Activated CD8-positive, alpha-beta T cell treated with anti-CD3 and anti-CD28 coated beads, Interleukin-2, amount 10 ng/mL, durations not matched to agents 7 days and 5 days (primary cell): ENCODE measurements around the gene ZNF283. TPM values are rescaled to one million over a fixed set of nuclear protein-coding genes. Genes with fewer than 3 reads are reported as not detected.

Experiments used
- ATAC-seq: fragments of 150-1000 bp; cut with Tn5 transposase; one replicate; pipeline ENCODE4 v1.10.0; 2021; ENCODE audit warnings: moderate library complexity
- CTCF ChIA-PET: fragments of 350-600 bp; sonication (Branson Sonifier 250); formaldehyde crosslinking; loops from one replicate; lab custom pipeline; 2021; ENCODE audit warnings: antibody characterized with exemption; lab: Charles Lee
- POLR2A ChIA-PET: fragments of 350-600 bp; sonication (Branson Sonifier 250); formaldehyde crosslinking; loops from one replicate; lab custom pipeline; 2021; ENCODE audit warnings: antibody characterized with exemption; lab: Charles Lee
- DNase-seq: peaks from one replicate; pipeline ENCODE4 v3.0.0-alpha.2; 2020
- H3K27ac Mint-ChIP-seq: one replicate; pipeline ENCODE4 v1.8.0; 2021; ENCODE audit warnings: mild to moderate bottlenecking, mixed read lengths
- H3K27me3 Mint-ChIP-seq: one replicate; pipeline ENCODE4 v1.8.0; 2021; ENCODE audit warnings: low read depth, mixed read lengths
- H3K36me3 Mint-ChIP-seq: one replicate; pipeline ENCODE4 v1.8.0; 2021; ENCODE audit warnings: low read depth, mixed read lengths
- H3K4me1 Mint-ChIP-seq: one replicate; pipeline ENCODE4 v1.8.0; 2021; ENCODE audit warnings: low read depth, mixed read lengths
- H3K4me3 Mint-ChIP-seq: one replicate; pipeline ENCODE4 v1.8.0; 2021; ENCODE audit warnings: mild to moderate bottlenecking, mixed read lengths
- H3K9me3 Mint-ChIP-seq: one replicate; pipeline ENCODE4 v1.8.0; 2022; ENCODE audit warnings: mixed read lengths; ENCODE audit not compliant: insufficient read depth
- total RNA-seq, 2 experiments: library from RNA; stranded (reverse); gene quantifications; one replicate each; pipeline ENCODE4 v1.2.3, GENCODE V29; 2021

The ZNF283 gene
- total RNA-seq, 2 experiments from 2014 or later, result 4.9 to 6.9 TPM

DNA sequence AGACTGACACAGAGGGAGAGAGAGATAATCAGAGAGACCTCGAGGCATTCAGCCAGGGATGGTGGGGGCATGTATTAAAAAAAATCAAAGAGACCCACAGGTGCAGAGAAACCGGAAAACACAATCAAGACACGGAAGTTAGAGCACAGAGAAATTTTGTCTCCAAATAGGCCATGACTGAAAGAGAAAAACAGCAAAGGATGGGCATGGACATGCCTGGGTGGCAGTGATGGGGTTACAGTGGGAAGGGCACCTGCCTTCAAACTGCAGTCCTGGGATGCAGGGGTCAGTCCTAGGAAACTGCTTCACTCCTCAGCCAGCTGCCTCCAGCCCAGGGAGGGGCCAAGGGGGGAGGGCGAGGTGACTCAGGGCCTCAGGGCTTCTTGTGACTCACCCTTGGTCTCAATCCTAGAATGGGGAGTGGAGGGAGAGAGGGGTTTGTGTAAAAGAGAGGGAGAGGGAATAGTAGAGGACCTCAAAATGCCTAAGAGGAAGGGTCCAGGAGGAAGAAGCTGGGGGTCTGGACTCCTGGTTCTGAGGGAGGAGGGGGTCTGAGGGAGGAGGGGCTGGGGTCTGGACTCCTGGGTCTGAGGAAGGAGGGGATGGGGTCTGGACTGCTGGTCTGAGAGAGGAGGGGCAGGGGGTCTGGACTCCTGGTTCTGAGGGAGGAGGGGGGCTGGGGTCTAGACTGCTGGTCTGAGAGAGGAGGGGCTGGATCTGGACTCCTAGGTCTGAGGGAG is 42.7 kb upstream of the ZNF283 start:
- Mint-ChIP-seq H3K36me3 (no peaks in the 10 kb centered on the region), H3K27me3 (no peaks in the 10 kb centered on the region), H3K4me1 (peaks cover 47% of the 10 kb centered on the region), H3K9me3 (no peaks in the 10 kb centered on the region), H3K4me3 (peak overlapping the region; percentile 54), H3K27ac (peak overlapping the region; percentile 89)
- CTCF ChIA-PET, result interaction anchor here (0.8 to 2.1 kb wide), 12 partner anchors 9 to 116 kb away, joined by 3 to 34 read pairs (median 4); no protein-coding TSS in a partner anchor
- ATAC-seq (no peak), DNase-seq (peak; percentile 65)
- POLR2A ChIA-PET, result interaction anchor here (1.3 to 1.4 kb wide), 2 partner anchors 30 to 39 kb away, joined by 4 to 8 read pairs; partner anchors contain the start of gene SMG9

DNA sequence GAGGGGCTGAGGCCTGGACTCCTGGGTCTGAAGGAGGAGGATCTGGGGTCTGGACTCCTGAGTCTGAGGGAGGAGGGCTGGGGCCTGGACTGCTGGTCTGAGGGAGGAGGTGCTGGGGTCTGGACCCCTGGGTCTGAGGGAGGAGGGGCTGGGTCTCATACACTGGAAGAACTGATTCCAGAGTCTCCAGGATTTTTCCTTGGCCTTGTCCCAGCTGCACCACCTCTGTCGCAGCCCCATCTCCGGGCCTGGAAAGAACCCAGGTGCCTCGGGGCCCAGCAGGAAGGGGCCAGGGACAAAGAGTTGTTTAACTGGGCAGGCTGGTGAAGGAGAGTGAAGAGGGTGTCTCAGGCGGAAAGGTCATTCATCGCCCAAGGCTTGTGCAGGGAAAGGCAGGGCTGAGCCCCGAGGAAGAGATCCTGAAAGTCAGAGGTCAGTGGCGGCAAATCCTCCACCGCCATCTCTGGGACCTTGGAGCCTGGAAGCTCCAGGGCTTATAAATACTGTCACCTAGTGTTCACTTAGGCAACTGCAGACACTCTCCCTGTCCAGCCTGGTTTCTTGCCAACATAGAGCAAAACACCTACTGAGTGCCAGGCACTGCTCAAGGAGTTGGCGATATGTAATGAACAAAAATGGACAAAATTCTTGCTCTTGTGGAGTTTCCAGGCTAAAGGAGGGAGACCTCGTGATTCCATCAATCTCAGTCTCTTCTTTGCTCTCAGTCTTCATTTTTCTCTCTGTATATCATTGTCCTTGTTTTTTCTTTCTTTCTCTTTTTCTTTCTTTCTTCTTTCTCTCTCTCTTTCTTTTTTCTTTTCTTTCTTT is 41.9 kb upstream of the ZNF283 start:
- ChIA-PET CTCF (interaction anchor here (0.8 to 2.1 kb wide), 10 partner anchors 9 to 117 kb away, joined by 3 to 34 read pairs (median 5); no protein-coding TSS in a partner anchor), POLR2A (interaction anchor here (1.3 to 1.4 kb wide), 2 partner anchors 31 to 40 kb away, joined by 4 to 8 read pairs; partner anchors contain the start of gene SMG9)
- Mint-ChIP-seq H3K36me3 (no peaks in the 10 kb centered on the region), H3K4me1 (peaks cover 43% of the 10 kb centered on the region), H3K27me3 (no peaks in the 10 kb centered on the region), H3K4me3 (peak overlapping the region; percentile 16), H3K27ac (peak overlapping the region; percentile 89), H3K9me3 (no peaks in the 10 kb centered on the region)
- ATAC-seq (peak; percentile 55), DNase-seq (peak; percentile 75)

DNA sequence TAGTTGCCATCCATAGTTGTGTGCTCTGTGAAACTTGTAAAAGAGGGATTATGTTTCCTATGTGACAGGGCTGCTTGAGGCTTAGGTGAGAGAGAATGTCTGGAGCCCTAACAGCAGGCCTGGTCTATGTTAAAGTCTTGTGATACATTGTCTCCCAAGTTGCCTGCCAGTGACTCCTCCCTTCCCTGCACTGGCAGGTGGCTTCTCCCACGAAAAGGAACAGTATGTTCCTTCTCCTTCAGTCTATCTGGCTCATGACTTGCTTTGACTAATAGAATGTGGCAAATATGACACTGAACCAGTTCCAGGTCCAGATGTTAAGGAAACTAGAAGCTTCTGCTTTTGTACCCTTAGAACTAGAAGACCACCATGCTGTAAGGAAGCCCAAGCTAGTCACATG is 40.5 kb upstream of the ZNF283 start:
- H3K4me3 Mint-ChIP-seq, result no peak overlapping the region
- peaks cover 5% of the 10 kb centered on the region for H3K27me3 Mint-ChIP-seq
- peaks cover 35% of the 10 kb centered on the region for H3K4me1 Mint-ChIP-seq
- no peaks in the 10 kb centered on the region for H3K9me3 Mint-ChIP-seq
- ChIA-PET POLR2A (interaction anchor here (1.4 kb wide), 2 partner anchors 8 to 41 kb away, joined by 3 to 4 read pairs; no protein-coding TSS in a partner anchor), CTCF (interaction anchor here (1.0 to 3.2 kb wide), 3 partner anchors 20 to 118 kb away, joined by 3 to 17 read pairs (median 4); no protein-coding TSS in a partner anchor)
- DNase-seq, result no peak
- H3K36me3 Mint-ChIP-seq, result no peaks in the 10 kb centered on the region
- H3K27ac Mint-ChIP-seq, result no peak overlapping the region
- no peak for ATAC-seq

DNA sequence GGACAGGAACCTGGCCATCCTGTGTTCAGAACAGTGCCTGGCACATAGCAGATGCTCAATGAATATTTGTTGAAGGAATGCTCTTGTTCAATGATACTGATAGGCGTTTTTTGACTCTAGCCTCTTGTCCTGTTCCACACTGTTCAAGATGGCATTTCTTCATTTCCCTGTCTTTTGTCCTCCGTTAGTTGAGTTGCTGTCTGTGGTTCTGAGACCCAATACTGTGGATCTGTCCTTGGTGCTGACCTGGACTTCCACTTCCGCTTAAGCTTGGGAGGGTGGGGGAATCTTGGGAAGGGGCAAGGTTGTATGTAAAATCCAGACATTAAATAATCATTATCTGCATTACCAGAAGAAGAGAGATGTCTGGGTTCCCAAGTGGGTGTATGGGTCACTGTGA is 38.1 kb upstream of the ZNF283 start:
- peaks cover 13% of the 10 kb centered on the region for H3K4me1 Mint-ChIP-seq
- no peak overlapping the region for H3K4me3 Mint-ChIP-seq
- no peaks in the 10 kb centered on the region for H3K9me3 Mint-ChIP-seq
- ChIA-PET POLR2A (interaction anchor here (1.6 kb wide), 1 partner anchor 9 kb away, joined by 5 read pairs; the partner anchor contains the start of gene KCNN4), CTCF (interaction anchor here (1.6 to 3.2 kb wide), 2 partner anchors 11 to 44 kb away, joined by 4 to 17 read pairs; no protein-coding TSS in a partner anchor)
- H3K27ac Mint-ChIP-seq, result no peak overlapping the region
- no peak for ATAC-seq
- peak; percentile 49 for DNase-seq
- H3K36me3 Mint-ChIP-seq, result no peaks in the 10 kb centered on the region
- peaks cover 9% of the 10 kb centered on the region for H3K27me3 Mint-ChIP-seq

DNA sequence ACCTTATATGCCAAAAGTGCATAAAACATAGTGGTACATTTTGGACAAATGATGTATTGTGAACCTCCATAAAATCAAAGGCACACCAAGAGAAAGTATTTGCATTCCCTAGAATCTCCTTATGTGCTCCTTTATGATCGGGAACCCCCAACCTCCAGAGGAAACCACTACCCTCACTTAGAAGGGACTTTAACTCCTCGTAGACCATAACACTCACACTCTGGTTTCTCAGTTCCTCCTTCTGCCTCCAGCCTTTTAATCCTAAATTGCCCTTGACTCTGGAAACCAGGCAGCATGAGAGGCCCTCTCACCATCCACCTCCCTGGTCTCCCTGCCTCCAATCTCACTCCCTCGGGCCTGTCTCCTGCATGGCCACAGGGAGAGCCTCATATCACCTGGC is 36.5 kb upstream of the ZNF283 start:
- POLR2A ChIA-PET, result interaction anchor here (0.7 to 1.6 kb wide), 2 partner anchors 11 to 676 kb away, joined by 3 to 5 read pairs; partner anchors contain the start of gene KCNN4
- no peak for ATAC-seq
- H3K9me3 Mint-ChIP-seq, result no peaks in the 10 kb centered on the region
- H3K36me3 Mint-ChIP-seq, result no peaks in the 10 kb centered on the region
- no peaks in the 10 kb centered on the region for H3K4me1 Mint-ChIP-seq
- CTCF ChIA-PET, result interaction anchor here (0.7 to 1.6 kb wide), 3 partner anchors 13 to 122 kb away, joined by 3 to 6 read pairs (median 4); no protein-coding TSS in a partner anchor
- no peak overlapping the region for H3K4me3 Mint-ChIP-seq
- DNase-seq, result no peak
- peaks cover 12% of the 10 kb centered on the region for H3K27me3 Mint-ChIP-seq
- no peak overlapping the region for H3K27ac Mint-ChIP-seq

DNA sequence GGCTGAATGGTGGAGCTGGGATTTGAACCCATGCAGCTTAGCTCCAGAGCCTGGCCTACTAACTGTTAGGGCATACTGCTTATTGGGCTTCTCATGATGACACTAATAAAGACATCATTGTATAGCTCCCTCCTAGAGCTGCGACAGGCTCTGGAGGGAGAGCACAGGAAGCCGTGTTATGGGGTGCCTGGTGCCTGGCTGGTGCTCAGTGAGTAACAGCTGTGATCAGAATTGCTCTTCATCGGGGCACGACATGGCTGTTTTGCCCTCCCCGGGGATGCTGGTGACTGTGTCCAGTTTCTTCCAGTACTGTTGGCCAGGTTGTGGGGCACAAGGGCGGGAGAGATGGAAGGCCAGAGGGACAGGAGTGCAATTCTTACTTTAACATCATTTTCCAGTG is 30.0 kb upstream of the ZNF283 start:
- ATAC-seq (no peak), DNase-seq (no peak)
- POLR2A ChIA-PET, result no interaction called here
- Mint-ChIP-seq H3K4me3 (peak overlapping the region; percentile 26), H3K36me3 (peaks cover 4% of the 10 kb centered on the region), H3K9me3 (no peaks in the 10 kb centered on the region), H3K27me3 (peaks cover 13% of the 10 kb centered on the region), H3K4me1 (peaks cover 19% of the 10 kb centered on the region), H3K27ac (no peak overlapping the region)
- CTCF ChIA-PET, result interaction anchor here (0.6 to 1.6 kb wide), 5 partner anchors 10 to 388 kb away, joined by 3 to 8 read pairs (median 3); no protein-coding TSS in a partner anchor

DNA sequence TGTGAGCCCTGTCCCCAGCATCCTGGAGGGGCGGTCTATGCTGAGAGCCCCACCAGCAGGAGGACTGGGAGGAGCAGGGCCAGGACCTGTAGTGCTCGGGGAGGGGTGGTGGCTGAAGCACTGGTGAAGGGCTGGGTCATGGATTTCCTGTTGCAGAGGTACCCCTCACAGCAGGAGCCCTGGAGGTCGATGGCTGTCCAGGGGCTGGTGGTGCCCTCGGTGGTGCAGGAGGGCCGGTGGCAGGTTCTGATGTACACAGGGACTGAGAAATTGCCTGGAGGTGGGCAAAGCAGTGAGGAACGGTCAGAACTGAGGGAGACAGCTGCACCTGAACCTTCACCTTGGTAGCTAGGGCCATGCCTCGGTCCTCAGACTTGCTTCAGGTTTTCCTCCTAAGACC is 29.6 kb upstream of the ZNF283 start:
- peaks cover 4% of the 10 kb centered on the region for H3K36me3 Mint-ChIP-seq
- no peaks in the 10 kb centered on the region for H3K9me3 Mint-ChIP-seq
- CTCF ChIA-PET, result interaction anchor here (0.6 to 1.1 kb wide), 3 partner anchors 10 to 389 kb away, joined by 3 to 5 read pairs (median 3); no protein-coding TSS in a partner anchor
- H3K27me3 Mint-ChIP-seq, result peaks cover 13% of the 10 kb centered on the region
- H3K27ac Mint-ChIP-seq, result no peak overlapping the region
- POLR2A ChIA-PET, result no interaction called here
- ATAC-seq (no peak), DNase-seq (no peak)
- H3K4me1 Mint-ChIP-seq, result peaks cover 19% of the 10 kb centered on the region
- H3K4me3 Mint-ChIP-seq, result peak overlapping the region; percentile 73

DNA sequence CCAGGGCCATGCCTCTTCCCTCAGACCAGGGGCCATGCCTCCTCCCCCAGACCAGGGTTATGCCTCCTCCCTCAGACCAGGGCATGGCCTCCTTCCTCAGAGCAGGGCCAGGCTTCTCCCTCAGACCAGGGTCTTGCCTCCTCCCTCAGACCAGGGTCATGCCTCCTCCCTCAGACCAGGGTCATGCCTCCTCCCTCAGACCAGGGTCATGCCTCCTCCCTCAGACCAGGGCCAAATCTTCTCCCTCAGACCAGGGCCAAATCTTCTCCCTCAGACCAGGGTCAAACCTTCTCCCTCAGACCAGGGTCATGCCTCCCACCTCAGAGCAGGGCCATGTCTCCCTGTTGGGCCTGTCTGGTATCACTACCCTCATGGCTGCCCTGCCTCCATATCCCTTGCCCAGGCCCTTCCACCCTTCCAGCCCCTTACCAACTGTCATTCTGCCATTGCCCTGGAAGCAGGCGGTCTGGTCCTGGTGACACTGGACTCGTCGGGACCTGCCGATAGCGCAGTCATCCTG is 29.0 kb upstream of the ZNF283 start:
- Mint-ChIP-seq H3K9me3 (no peaks in the 10 kb centered on the region), H3K4me3 (peak overlapping the region; percentile 73), H3K27me3 (peaks cover 15% of the 10 kb centered on the region), H3K27ac (peak overlapping the region; percentile 51), H3K36me3 (peaks cover 4% of the 10 kb centered on the region), H3K4me1 (peaks cover 19% of the 10 kb centered on the region)
- DNase-seq (no peak), ATAC-seq (peak; percentile 16)
- ChIA-PET POLR2A (no interaction called here), CTCF (no interaction called here)

DNA sequence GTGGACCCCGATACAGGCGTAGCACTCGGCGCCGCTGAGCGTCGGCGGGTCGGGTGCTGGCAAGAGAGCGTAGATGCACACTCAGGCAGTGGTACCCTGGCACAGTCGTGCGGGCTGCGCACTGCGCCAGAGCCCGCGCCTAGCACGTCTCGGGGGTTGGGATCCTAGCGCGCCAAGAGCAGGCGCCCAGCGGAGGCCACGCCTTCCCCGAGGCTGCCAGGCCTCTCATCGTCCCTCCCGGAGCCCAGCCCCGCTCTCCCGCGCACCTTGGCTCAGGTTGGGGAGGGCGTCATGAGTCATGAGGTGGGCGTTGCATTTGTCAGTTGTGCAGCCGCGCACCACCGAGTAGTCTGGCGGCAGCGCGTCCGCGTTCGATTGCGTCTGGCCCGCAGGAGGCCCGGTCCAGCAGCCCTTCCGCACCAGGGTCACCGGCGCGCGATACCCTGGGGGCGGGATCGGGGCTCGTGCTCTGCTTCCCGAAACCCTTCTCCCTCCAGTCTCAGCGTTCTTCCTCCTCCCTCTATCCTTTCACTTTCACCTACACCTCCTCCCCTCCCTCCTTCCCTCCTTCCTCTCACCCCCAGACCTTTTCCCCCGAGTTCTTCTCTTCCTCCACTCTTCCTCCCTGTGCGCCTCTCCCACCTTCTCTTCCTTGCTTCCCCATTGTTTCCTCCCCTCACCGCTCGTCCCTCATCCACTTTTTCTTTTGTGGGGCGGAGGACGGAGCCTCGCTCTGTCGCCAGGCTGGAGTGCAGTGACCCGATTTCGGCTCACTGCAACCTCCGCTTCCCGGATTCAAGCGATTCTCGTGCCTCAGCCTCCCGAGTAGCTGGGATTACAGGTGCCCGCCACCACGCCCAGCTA is 28.3 kb upstream of the ZNF283 start:
- peak; percentile 88 for ATAC-seq
- peak overlapping the region; percentile 73 for H3K4me3 Mint-ChIP-seq
- H3K9me3 Mint-ChIP-seq, result no peaks in the 10 kb centered on the region
- H3K36me3 Mint-ChIP-seq, result peaks cover 4% of the 10 kb centered on the region
- H3K4me1 Mint-ChIP-seq, result peaks cover 19% of the 10 kb centered on the region
- DNase-seq, result peak; percentile 75
- H3K27ac Mint-ChIP-seq, result peak overlapping the region; percentile 37
- peaks cover 14% of the 10 kb centered on the region for H3K27me3 Mint-ChIP-seq
- POLR2A ChIA-PET, result no interaction called here
- CTCF ChIA-PET, result no interaction called here

DNA sequence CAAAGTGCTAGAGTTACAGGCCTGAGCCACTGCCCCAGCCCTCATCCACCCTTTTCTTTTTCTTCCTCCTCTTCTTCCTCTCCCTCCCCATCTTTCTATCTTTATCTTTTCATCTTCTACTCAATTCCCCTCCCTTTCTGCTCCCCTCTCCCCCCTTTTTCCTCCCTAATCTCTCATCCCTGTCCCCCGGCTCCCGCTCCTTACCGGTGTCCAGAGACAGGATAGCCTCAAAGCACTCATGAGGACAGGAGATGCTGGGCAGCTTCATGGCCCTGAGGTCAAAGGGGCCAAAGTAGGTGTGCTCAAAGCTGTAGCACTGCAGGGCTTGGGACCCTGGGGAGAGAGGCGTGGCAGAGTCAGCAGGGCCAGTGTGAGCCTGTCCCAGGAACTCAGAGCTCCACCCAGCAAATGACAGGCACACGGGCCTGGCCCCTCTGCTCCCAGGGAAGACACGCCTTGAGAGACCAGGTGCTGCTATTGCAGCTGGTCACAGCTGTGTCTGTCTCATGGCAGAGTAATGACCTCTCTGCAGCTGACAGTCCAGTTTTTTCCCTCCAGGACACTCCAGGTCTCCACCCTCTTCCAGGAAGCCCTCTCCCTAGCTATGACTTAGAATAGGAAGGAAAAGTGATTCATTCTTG is 27.5 kb upstream of the ZNF283 start:
- ChIA-PET CTCF (interaction anchor here (0.5 kb wide), 1 partner anchor 279 kb away, joined by 3 read pairs; no protein-coding TSS in a partner anchor), POLR2A (no interaction called here)
- Mint-ChIP-seq H3K4me3 (peak overlapping the region; percentile 73), H3K27ac (no peak overlapping the region), H3K9me3 (no peaks in the 10 kb centered on the region), H3K4me1 (peaks cover 19% of the 10 kb centered on the region), H3K36me3 (peaks cover 4% of the 10 kb centered on the region), H3K27me3 (peaks cover 10% of the 10 kb centered on the region)
- DNase-seq (no peak), ATAC-seq (no peak)
